HG03196 (cell line): ENCODE results near the gene COL25A1.
"Not testable (repeated sequence)": the region's sequence is repeated elsewhere in the genome, so short reads cannot be mapped to it uniquely, and the experiment has no call there.

ENCODE experiments used
- ATAC-seq: cut with Tn5 transposase; IDR thresholded peaks from one replicate; pipeline ENCODE4 v1.9.1; 2021; ENCODE audit not compliant: unreplicated experiment

COL25A1 gene

DNA sequence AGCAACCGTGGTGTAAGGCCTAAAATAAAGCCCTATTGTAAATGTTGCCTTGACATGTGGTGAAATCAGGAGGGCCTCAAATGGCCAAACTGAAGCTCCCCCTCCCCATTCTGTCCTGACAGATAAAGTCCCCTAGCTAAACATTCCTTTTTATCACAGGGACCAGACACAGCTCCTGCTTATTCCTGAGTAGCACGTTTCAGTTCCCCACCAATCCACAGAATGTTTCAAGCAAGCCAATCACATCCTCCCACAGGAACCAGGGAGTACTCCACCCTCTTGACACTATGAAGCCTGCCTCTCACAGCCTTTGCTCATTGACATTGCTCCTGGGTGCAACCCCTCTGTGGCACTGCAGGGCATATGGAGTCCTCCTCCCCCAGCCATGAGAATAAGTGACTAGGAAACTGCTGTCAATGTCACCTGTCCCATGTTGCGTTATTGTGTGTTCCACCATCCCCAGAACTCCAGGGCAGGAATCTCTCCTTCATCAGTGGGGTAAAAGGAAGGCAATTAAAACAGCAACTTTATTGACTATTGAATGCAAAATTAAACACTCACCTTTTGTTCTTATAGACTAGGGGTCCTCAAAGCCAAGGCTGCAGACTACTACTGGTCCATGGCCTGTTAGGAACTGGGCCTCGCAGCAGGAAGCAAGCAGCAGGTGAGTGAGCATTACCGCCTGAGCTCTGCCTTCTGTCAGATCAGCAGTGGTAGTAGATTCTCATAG lies 128.1 kb downstream of the COL25A1 start:
- ATAC-seq = no peak

DNA sequence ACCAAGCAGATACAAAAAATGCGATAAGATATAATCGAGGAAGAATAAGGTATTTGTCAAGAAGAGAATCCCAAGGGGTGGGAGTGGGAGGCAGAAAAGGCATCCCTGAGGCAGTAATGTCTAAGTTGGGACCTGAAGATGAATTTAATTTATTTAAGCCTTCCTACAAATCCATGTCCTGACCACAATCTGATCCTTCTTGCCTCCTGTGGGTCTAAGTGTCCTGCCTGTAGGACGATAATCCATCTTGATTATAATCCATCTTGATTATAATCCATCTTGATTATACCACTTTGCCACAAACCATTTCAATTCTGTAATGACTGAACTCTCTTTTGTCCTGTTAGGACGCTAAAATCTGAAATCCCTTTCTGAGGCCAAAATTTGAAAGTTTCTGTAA lies 130.2 kb downstream of the COL25A1 start:
- no peak for ATAC-seq

DNA sequence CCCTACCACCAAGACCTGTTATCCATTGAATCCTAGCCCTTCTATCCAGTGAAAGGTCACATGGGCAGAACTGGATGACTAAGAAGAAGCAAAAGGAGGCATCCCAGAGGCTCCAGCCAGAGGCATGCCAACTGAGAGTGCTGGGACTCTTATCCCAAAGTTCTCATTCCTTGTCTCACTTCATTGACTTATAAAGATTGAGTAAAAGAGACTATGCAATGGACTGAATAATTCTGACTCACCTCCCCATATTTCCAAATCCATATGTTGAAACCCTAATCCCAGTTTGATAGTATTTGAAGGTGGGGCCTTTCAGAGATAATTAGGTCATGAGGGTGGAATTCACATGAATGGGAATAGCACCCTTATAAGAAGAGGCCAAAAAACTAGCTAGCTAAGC lies 131.4 kb downstream of the COL25A1 start:
- ATAC-seq = no peak

- no peak for ATAC-seq
Observed at GRCh38 chr4:109169170-109169569, 133.3 kb downstream of the COL25A1 start.

DNA sequence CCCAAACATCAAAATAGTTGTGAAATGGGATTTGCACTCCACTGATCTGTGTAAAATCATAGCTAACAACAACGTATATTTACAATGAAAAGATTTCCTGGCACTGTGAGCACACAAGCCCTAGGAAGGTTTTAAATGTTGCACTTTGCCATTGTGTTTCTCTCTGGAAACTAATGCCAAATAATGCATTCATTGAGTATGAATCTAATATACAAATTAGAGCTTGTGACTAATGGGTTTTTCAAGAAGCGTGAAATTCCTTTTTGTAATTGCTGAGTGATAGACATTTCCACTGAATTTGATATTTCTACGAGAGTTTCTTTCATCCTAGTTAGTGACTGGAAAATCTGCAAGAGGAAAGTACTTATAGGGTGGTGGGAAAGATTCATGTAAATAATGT lies 135.9 kb downstream of the COL25A1 start:
- no peak for ATAC-seq

DNA sequence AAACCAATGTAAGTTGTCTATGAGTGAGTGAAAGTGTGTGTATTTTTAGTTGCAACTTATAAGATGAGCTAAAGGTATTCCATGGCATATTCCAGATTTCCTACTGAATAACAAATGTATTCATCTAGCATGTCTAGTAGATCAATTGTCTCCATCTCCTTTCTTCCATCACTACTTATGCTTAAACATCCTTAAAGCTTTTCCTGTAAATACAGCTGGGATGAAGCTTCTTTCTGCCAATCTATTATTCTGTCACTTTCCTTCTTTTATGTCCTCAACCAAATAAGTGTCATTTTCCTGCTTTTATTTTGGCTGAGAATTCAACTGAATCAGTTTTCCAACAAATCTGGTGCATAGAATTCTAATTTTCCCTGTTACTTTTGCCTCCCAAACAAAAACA lies 136.3 kb downstream of the COL25A1 start:
- ATAC-seq = no peak

DNA sequence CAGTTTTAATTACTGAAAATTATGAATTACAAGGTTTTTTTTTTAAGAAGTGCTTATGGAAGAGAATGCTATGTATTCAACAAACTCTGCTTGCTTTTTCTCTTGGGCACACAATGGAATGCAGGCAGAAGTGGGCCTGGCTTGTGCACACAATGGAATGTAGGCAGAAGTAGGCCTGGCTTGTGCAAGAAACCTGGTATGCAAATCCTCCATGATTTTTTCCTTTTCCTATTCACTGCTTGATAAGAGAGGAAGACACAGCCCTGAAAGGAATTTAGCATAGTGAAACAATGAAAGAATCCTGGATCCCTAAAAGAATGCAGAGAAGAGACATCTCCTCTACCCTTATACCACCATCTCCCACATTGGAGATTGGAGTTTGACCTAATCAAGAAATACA lies 138.4 kb downstream of the COL25A1 start:
- ATAC-seq = no peak

- ATAC-seq = no peak
Observed at GRCh38 chr4:109163493-109163892, 139.0 kb downstream of the COL25A1 start.

GRCh38 chr4:109162759-109163158 lies 139.7 kb downstream of the COL25A1 start:
- no peak for ATAC-seq

DNA sequence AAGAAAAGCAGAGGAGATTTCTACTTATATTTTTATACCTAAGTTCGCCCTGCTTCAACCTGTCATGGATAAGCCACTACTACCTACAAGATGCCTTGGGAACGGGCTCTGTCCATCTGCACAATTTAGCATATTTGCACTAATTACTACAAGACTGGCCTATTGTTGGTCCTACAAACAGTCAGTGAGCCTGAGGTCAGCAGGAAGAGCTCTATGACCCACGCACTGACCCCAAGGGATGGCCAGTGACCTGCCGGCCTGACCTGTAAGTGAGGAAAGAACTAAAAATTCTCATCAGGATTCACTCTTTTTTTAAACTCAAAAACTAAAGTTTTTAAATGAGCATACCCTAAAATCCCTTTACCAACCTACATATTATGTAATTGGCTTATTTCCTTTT lies 142.0 kb downstream of the COL25A1 start:
- no peak for ATAC-seq

GRCh38 chr4:109157696-109158095 lies 144.8 kb downstream of the COL25A1 start:
- ATAC-seq = no peak

DNA sequence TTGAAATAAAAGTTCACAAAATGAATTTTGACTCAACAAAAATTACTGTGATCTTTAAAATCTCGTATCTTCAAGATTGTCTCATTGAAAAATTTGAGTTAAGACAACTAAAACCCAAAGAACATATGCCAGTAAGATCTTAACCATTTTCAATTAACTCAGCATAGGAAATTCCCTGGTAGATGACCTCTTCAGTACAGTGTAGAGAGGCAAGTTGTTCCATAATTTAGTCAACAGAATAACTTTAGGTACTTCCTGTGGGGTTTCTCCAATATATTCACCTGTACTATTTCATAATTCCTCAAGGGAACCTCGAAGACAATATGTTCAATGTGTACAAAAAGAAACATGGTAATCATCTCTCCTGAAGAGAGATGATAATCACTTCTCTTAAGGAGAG lies 145.3 kb downstream of the COL25A1 start:
- ATAC-seq = no peak

DNA sequence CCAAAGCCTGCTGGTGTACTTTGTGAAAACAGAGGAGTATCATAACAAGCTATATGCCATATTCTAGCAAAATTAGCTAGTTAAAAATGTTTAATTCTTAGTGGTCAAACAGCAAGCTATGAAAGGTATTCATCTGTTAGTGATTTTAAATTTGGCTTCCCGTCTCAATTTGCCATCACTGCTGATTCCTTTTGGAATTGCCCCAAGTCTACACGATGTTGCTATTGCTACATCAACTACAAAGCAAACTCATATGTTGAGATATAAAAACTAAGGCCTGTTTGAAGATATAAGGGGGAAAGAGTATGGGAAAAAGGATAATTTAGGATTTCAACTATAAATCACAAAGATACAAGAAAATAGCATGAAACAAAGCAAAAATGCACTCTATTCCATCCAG lies 146.1 kb downstream of the COL25A1 start:
- ATAC-seq = no peak

- ATAC-seq = no peak
Observed at GRCh38 chr4:109155682-109156283, 146.7 kb downstream of the COL25A1 start.

DNA sequence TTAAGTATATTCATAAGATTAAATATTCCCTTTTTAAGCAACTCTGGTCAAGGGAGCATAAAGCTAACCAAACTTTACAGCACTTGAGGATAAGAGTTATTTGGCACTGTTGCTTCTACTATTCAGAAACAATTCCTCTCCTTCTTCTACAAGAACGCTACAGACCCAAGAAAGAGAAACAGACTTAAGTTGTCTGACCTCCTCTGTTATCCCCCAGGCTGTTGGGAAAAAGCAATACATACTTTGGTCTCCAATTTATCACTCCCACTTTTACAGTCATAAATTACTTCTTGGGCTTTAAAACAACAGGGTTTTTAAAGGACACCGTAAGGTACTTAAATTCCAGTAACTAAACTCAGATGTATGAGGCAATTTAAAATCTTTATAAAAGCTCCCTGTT lies 147.4 kb downstream of the COL25A1 start:
- no peak for ATAC-seq

- ATAC-seq = no peak
Observed at GRCh38 chr4:109154424-109154823, 148.0 kb downstream of the COL25A1 start.

DNA sequence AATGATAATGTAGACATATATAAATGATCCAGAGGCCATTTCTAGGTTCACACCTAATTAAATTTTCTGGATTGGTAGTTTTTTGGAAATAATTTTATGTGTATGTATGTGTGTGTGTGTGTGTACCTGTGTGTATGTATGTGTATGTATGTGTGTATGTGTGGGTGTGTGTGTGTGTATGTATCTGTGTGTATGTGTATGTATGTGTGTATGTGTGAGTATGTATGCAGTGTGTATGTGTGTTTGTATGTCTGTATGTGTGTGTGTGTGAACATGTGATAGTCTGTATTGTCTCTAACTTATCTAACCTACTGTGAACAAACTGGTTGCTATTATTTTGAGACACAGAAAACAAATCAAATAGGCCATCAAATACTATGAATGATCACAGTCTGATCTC lies 152.6 kb downstream of the COL25A1 start:
- no peak for ATAC-seq

DNA sequence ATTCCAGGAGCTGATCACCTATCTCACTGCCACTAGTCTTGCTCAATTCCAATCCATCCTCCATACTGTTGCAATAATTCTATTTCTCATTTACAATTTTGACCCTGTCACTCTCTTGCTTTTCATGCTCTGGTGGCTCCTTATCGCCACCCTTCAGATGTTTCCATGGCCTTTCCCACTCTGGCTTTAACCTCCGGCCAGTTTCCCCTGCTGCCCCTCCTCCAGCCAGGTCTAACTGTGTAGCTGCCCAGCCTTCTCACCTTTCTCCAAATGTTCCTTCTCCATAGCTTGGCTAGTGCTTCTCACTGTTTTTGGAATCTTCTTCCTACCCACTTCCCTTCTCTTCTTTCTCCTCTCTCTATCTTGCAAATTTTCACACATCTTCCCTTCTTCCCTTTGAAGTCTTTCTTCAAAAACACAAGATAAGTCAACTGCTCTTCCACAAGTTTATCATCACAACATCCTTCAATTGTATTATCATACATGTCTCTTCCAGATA lies 153.8 kb downstream of the COL25A1 start:
- ATAC-seq = no peak

DNA sequence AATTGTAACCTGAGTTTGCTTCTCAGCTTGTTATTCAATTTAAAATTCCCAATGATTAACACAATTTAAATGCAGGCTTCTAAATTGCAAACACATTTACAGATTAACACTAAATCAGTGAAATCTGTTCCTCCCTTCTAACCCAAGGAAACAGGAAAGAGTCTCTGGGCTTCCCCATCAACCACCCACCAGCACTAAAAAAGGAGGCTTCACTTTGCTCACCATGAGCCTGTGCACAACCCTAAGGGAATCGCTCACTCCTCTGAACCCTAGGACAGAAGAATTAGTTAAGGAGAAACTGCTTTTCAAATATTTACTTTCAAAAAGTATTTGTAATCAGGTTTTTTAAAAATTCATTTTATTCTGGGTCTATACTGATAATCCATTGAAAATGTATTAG lies 155.3 kb downstream of the COL25A1 start:
- ATAC-seq = no peak

- ATAC-seq = no peak
Observed at GRCh38 chr4:109146499-109146898, 156.0 kb downstream of the COL25A1 start.

DNA sequence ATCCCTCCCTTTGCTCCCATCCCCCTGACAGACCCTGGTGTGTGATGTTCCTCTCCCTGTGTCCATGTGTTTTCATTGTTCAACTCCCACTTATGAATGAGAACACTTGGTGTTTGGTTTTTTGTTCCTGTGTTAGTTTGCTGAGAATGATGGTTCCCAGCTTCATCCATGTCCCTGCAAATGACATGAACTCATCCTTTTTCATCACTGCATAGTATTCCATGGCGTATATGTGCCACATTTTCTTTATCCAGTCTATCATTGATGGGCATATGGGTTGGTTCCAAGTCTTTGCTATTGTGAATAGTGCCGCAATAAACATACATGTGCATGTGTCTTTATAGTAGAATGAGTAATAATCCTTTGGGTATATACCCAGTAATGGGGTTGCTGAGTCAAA lies 164.3 kb downstream of the COL25A1 start:
- ATAC-seq = not testable (repeated sequence)

GRCh38 chr4:109134921-109135320 lies 167.5 kb downstream of the COL25A1 start:
- no peak for ATAC-seq

DNA sequence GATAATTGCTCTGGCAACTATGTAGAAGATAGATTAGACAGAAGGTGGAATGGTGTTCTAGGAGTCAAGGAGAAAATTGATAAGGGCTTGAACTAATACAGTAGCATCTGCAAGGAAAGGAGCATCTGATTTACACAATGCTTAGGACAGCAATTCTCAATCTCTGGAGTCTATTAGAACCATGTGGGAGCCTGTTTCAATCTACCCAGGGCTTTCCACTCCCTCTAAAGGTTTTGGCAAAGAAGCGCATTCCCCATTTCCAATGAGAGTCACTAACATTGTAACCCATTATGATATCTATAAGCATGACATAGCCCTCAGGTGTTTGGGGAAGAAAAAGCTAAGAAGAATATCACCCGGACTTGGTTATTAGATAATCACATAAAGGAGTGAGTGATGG lies 168.2 kb downstream of the COL25A1 start:
- ATAC-seq = no peak
